RCC 7860 (cell line): ENCODE measurements around the gene UBE3B.

ENCODE experiments used
- DNase-seq: peaks from one replicate; pipeline ENCODE4 v3.0.0-alpha.2; 2015; ENCODE audit warnings: low spot score
- FAIRE-seq: peaks from 2 replicates; lab custom pipeline; 2012; peaks lifted over from hg19 to GRCh38; lab: Jason Lieb, UNC

The UBE3B gene

DNA sequence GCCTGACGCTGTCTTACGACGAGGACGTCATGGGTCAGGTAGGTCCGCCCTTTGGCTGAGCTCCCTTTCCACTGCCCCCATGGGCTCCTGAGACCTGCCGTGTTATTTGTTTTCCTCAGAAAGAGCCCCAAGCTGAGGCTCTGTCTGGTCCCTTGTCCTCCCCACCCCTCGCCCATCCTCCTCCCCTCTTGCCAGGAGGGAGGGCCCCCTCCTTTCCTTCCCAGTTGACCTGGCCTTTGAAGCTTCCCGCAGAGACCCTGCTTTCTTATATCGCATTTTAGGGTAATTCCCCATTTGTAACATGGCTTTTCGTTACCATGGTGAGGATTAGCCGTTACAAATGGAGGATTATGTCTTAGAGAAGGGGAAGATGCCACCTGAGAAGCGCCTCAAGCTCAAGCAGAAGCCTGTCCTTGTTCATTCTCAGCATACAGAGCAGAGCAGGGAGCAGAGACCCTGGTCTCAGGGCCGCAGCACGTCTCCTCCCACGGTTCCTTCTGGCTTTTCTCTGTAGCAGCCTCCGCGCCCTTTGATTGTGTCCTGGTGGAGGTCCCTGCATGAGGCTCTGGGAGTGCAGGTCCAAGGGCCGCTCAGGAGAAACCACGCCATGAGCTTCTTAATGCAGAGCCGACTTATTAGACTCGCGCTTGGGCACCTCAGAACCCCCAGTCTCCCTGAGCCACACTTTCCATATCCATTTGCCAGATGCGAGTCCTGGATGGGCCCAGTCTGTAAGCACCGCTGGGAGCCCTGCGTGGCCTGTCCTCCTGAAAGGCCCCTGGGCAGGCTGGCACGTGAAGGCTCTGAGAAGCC lies 47.2 kb downstream of the UBE3B start:
- DNase-seq (no peak), FAIRE-seq (no peak)

DNA sequence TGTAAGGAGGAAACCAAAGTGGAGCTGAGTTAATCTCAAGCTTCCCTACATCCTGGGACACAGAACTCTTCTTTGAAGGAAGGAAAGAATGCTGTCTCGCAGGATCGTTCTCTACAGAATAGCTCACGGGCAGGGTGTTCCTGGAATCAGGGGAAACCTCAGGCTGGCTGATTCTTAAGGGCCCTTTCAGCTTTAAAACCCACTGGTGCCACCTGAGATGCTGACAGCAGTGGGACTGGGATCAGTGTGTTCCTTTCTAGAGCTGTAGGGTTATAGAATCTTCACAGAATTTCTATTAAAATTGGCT lies 47.8 kb downstream of the UBE3B start:
- FAIRE-seq (no peak), DNase-seq (no peak)

DNA sequence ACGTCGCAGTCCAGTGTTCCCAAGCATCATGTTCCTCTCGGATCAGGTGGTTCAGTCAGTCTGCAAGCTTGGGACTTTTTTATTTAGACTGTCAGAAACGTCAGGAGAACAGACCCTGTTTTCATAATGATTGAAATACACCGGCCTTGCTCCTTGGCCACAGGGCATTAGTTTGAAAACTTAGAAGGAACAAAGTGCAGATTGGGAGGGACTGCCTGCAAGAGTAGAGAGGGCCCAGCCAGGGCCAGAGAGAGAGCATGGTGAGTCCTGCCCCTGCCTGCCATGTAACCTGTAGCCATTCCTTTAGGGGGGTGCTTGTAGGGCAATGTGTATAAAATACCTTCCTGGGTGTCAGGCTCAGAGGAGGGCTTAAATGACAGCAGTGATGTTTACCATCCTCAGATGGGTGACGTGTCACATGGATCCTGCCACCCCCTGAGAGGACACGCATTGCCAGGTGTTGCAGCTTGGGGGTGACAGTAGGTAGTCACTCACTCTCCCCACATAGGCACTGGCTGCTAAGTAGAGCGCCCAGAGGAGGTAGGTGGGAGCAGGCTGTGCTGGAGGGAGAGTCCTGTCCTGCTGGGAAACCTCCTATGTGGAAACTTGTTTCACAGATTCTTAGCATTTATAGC lies 50.2 kb downstream of the UBE3B start:
- DNase-seq: no peak
- FAIRE-seq: no peak

DNA sequence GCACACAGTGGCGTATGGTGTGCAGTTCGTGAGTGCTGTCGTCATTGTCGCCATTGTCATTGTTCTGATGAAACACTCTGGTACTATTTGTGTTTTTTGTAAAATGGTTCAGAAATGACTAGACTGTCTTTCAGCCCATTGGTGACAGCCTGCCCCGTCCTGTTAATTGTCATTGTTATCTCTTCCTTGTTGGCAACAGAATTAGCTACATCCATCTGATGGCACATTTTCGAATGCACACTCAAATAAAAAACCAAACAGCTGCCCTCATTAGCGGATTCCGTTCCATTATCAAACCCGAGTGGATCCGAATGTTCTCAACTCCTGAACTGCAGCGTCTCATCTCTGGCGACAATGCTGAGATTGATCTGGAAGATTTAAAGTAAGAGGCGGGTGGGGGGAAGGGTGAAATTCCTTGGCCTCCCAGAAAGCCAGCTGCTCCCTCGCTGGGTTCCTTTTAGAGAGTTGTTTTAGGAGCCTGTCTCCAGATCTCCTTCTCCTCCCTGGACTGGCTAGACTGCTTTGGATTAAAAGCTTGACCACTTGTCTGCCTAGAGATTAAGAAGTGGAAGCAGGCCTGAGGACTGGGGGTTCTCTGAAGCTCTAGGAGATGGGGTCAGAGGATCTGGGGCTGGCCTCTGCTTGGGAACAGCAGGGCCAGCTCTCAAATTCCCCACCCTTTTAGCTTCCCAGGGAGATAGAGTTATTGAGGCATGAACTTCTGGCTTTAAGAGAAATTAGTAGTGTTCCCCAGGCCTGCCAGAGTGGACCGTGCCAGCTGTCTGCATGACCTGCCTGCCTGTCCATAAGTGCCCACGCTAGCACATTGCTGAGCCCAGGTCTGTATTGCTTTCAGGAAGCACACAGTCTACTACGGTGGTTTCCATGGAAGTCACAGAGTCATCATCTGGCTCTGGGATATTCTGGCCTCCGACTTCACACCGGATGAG lies 52.5 kb downstream of the UBE3B start:
- DNase-seq (no peak), FAIRE-seq (no peak)

DNA sequence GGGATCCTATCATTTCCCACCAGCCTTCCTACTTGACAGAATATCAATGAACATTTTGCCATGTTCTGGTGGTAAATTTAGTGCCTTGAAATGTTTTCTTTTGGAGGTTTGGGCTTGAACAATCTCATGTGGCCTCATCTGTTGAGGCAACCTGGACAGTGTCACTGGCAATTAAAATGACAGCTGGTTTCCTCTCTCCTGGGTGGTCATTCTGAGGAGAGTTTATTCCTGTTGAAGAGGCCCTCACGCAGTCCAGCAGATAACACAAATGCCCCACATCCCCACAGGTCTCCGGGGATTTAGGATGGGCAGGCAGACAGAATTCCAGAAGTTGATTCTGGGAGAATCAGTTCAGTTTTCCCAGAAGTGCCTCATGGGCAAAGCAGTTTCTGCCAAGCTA lies 54.0 kb downstream of the UBE3B start:
- FAIRE-seq (no peak), DNase-seq (no peak)

DNA sequence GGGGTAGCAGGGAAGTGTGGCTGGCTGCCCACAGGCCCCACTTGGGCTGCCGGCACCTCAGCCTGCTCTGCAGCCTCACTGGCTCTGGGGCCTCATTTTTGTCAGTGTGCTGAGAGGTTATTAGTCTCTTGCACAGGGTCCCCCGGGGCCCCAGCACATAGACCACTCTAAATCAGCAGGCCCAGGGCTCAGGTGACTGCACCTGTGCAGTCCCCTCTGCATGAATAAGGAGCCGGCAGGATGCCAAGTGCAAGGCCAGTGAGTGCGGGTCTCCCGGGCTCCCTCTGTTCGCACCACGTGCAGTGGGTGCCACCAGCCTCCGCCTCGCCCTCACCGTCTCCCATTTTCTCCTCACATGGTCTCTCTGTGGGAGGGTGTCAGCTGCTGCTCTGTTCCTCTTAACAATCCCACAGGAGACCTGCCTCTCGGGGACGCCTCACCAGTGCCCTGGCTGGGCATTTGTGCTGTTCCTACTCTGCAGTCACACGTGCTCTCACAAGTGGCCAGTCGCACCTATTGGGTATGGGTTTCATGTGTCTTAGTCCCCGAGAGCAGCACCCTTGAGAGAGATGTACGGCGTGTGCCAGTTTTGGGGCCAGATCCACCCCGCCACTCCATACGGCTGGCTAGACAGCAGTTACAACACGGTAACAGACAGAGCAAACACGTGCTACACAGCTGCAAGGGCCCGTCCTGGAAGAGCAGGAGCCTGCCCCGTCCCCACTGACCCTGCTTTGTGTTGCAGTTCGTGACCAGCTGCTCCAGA lies 55.5 kb downstream of the UBE3B start:
- DNase-seq (no peak), FAIRE-seq (no peak)

DNA sequence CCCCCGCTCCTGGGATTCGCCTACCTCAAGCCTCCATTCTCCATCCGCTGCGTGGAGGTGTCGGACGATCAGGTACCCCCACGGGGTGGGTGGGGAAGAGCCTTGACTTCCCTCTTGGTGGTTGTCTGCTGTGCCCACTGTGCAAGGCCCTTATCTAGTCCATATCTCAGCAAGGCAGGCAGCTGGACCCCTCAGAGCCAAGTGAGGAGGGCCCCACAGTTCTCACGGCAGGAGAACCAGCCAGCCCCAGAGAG lies 56.0 kb downstream of the UBE3B start:
- no peak for FAIRE-seq
- DNase-seq: no peak

DNA sequence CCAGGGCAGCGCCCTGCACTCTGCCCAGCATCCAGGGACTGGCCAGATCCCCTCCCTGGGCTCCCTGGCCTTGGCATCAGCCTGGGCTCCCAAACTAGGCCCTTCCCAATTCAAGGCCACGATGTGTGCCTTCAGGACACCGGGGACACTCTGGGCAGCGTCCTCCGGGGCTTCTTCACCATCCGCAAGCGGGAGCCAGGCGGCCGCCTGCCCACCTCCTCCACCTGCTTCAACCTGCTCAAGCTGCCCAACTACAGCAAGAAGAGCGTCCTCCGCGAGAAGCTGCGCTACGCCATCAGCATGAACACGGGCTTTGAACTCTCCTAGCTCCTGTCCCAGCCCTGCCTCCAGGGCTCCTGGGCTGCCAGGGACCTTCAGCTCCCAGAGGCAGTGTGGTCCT lies 57.0 kb downstream of the UBE3B start:
- DNase-seq: no peak
- no peak for FAIRE-seq

DNA sequence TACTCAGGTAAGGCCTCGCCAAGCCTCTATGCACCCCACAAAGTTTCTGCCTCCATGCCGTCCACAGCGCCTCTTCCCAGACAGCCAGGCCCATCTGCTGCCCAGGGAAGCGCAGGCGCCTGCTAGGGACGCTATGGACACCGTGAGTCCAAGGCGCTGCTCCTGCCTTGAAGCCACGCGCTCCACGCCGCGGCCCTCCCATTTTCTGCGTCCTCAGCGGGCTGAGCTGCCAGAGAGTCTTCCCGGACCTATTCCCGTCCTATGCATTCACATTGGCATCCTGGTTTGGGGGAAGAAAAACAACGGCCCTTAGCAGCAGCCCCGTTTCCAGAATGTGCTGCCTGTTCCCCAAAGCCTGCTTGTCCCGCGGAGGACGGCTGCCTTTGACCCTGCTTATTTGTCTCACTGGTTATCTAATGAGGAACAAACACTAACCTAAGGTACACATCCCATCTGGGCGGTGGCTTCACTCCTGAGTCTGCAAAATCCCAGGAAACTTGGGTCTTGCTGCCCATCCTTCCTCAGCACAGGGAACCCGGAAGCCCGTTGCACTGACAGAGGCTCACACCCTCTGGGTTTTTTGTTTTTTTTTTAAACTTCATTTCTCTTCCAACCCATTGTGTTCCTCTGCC lies 57.9 kb downstream of the UBE3B start:
- no peak for FAIRE-seq

DNA sequence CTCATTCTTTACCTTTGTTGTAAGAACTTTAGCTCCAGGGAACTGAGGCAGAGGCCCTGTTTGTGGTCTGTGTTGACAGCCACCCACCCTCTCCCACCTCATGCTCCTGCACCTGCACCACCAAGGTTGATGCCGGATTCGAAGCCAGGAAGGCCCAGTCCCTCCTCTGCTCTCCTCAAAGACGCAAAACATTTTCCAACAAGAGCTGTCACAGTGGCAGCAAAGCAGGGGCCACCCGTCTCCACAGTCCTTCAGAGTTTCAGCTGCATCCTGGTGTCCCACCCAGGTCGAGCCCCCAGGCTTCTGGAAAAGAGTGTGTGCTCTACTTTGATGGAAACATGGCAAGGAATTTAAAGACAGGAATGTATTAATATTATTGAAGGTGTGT lies 58.4 kb downstream of the UBE3B start:
- no peak for FAIRE-seq
- DNase-seq: no peak

More for the DNA sequence above, 57.9 kb downstream of the UBE3B start:
- DNase-seq: no peak

DNA sequence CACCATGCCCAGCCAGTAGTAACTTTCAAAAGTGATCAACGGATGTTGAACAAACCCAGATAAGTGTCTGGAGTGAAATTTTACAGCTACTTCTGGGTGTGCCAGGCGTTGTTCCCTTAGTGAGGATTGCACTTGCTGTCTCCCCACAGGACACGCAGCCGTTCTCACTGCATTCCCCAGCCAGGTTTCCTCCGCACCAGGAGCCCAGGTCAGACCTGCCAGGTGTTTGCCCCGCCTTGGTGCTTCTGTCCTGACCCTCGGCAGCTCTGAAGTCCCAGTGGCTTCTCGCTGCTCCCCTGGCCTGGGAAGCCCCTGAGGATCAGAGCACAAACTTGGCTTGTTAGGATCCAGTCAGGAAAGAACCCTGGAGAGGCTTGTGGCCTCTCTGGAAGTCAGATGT lies 59.7 kb downstream of the UBE3B start:
- DNase-seq (no peak), FAIRE-seq (no peak)

DNA sequence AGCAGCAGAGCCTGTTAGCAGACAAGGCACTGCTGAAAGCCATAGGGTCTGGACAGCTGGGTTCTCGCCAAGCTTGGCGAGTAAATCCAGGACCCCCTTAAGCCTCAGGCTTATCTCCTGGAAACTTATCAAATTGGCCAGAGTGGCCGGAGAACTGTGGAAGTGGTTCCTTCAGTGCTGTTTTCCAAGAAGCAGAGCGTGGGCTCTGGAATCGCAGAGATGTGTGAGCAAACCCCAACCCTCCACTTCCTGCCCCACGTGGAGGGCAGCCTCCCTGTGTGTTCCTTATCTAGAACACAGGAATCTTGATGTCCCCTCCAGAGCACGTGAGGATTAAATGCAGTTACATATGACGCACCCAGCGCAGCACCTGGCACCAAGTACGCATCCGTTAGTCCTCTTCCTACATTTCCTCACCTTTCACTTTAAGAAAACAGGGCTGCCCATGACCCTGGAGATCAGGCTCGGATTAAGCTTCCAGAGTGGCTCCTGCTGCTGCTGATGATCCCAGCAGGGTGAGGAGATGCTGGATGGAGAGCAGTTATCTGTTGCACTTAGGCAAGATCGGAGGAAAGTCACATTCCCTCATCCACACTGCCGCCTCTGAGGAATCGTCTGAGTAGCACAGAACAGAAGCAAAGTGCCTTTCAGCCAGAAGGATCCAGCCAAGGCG lies 60.9 kb downstream of the UBE3B start:
- no peak for FAIRE-seq
- DNase-seq: no peak

DNA sequence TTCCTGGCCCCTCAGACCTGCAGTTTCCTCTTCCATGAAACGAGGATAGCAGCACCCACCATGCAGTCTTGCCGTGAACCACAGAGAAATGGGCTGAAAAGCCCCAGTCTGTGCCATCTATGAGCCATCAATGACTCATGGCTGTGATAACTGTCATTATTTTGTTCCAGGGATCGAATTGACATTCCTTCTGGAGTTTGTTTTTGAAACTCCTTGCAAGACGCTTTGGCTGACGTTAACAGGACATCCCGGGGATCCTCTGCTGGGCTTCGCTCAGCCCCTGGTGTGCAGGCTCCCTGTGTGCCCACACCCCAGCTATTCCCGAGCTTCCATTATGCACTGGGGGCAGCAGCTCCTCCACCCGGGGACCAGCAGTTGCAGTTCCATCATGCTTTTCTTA lies 62.1 kb downstream of the UBE3B start:
- peak; percentile 45 for FAIRE-seq
- DNase-seq: peak; percentile 61

DNA sequence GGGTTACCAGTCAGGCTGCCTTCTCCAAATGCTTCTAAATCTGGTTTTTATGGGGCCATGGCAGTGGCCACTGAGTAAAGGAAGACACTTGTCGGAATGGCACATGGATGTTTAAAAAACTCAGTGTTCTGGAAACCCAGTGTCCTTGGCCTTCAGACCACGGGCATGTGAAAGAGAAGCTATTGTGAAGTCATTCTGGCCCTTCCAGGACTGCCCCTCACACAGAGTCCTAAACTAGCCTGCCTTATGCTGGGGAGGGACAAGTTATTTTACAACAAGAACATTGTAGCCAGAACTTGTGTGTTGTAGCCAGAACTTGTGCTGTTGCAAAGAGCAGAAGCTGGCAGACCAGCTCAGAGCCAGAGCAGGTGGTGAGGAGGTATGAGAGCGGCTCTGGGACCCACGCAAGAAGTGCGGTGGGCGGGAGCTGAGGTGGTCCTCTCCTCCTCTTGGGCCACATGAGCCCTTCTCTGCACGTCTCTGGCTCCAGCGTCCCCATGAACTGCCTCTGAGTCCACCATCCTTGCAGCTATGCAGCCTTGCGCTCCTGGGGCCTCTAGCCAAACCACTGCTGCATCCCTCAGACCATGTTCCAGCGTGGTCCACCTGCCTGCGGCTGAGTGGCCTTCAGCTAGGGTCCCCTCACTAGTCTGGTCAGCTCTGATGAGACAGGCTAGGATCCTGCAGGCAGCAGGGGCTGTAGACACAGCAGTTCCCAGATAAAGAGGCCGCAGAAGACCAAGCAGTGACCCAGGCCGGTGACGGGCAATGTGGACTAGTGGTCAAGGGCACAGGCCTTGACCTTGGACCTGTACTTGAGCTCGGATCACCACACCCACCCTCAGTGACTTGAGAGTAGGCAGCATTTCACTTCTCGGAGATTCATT lies 63.3 kb downstream of the UBE3B start:
- DNase-seq: no peak
- no peak for FAIRE-seq

DNA sequence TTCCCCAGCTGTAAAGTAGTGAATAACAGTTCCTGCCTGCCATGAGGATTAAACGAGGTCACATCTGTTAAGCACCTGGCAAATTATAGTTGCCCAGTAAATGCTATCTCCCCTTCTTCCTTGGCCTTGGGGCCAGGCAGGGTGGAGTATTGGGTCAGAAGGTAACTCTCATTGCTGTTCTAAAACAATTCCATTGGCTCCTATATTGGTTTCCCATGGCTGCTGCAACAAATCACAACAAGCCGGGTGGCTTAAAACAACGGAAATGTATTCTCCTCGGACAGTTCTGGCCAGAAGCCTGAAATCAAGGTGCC lies 63.9 kb downstream of the UBE3B start:
- FAIRE-seq (no peak), DNase-seq (no peak)

DNA sequence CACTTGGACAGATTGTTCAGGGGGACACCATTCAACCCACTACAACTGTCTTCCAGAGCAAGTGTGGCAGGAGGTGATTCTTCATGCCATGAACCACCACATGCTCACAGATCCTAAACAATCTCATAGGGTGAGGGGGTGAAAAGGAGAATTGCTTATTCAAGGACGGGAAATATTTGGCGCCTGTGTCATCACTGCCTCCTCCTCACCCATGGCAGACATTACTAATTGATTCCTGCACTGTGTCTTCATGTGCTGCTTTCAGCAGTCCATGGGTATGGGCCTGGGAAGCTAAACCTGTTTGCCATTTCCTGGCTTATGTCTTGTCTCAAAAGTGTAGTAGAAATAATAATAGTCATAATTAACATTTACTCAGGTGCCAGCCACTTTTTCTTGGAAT lies 64.6 kb downstream of the UBE3B start:
- peak; percentile 63 for DNase-seq
- no peak for FAIRE-seq

DNA sequence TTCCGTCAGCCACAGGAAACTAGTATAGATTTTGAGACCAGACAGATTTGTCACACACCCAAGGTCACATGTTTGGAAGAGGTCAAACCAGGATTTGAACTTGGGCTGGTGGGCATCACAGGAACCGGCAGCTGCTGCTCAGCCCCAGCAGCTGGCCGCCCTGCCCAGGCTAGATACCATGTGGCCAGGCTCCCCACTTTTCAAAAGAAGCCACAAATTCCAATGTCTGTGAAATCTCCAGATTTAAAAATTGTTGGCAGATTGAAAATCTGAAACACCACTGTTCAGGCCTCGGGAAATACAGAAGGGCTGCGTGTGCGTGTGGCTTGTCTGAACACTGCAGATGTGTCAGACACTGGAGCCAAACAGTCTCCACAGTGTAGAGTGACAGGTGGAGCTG lies 65.4 kb downstream of the UBE3B start:
- DNase-seq (no peak), FAIRE-seq (no peak)

DNA sequence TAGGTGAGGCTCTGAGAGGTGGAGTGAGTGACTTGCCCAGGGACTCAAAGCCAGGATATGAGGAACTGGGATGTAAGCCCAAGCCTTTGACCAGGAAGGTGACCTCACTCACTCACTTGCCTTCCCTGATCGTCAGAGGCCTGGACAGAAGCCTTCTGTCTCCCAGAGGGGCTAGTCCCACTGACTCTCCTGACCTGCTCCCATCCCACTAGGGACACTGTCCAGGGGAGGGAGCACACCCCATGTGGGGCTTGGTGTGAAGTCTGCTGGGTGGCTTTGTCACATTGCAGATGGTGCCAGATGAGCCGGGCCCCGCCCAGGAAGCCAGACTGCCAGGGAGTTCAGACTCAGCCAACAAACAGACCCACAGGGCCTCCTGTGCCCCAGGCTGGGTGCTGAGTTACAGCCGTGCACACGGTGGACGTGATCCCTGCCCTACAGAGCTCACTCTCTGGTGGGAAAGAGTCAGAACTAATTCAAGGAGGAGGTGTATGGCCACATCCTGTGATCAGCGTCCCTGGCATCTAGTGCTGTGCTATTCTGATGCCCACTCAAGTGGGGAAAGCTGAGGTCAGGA lies 67.6 kb downstream of the UBE3B start:
- peak; percentile 73 for FAIRE-seq
- peak; percentile 87 for DNase-seq

DNA sequence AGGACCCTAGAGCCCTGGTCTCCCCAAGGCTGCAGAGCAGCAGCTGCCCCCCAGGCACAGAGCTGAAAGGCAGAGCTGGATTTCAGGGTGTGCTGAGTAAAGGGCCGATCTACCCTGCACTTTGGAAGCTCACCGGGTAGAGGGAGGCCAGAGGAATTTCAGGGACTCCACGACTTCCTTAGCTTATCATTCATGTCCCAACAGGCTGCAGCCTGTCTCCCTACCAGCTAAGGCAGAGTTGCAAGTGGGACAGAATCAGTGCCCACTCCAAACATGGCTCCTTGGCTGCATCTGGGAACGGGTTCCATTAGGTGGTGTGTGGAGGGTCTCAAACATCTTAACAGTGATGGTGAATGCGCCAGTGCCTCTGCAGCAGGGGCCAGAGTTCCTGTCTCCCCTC lies 68.4 kb downstream of the UBE3B start:
- no peak for FAIRE-seq
- DNase-seq: no peak
